Activated T-helper 17 cell treated with anti-CD3 and anti-CD28 coated beads, Interleukin-2, amount 50 U/mL, for 72 hours (primary cell): Measurements from ENCODE around the gene POU2F1. TPM values are rescaled to one million over a fixed set of nuclear protein-coding genes. Genes with fewer than 3 reads are reported as not detected.

Experiments used
- ATAC-seq: fragments of 150-1000 bp; cut with Tn5 transposase; replicated peaks from 2 replicates; pipeline ENCODE4 v1.10.0; 2021; ENCODE audit warnings: mild to moderate bottlenecking, moderate library complexity
- H3K27ac Mint-ChIP-seq: one replicate; pipeline ENCODE4 v1.8.0; 2022; ENCODE audit warnings: mixed read lengths
- H3K27me3 Mint-ChIP-seq: one replicate; pipeline ENCODE4 v1.8.0; 2022; ENCODE audit warnings: mixed read lengths
- H3K36me3 Mint-ChIP-seq: one replicate; pipeline ENCODE4 v1.8.0; 2022; ENCODE audit warnings: low read depth, mild to moderate bottlenecking, mixed read lengths
- H3K4me1 Mint-ChIP-seq: one replicate; pipeline ENCODE4 v1.8.0; 2022; ENCODE audit warnings: mixed read lengths
- H3K4me3 Mint-ChIP-seq: one replicate; pipeline ENCODE4 v1.8.0; 2022; ENCODE audit warnings: mild to moderate bottlenecking, mixed read lengths
- H3K9me3 Mint-ChIP-seq: one replicate; pipeline ENCODE4 v1.8.0; 2022; ENCODE audit warnings: mixed read lengths
- total RNA-seq, 2 donors: library from RNA; stranded (reverse); gene quantifications; one replicate each; pipeline ENCODE4 v1.2.3, GENCODE V29; 2022

POU2F1 gene
- total RNA-seq, 2 donors from 2014 or later = 20.6 to 28.0 TPM

- no peaks in the 10 kb centered on the region for H3K9me3 Mint-ChIP-seq
- ATAC-seq = no peak
- peaks cover 18% of the 10 kb centered on the region for H3K4me1 Mint-ChIP-seq
- no peaks in the 10 kb centered on the region for H3K27me3 Mint-ChIP-seq
- no peak overlapping the region for H3K4me3 Mint-ChIP-seq
- H3K36me3 Mint-ChIP-seq = peaks cover 92% of the 10 kb centered on the region
- no peak overlapping the region for H3K27ac Mint-ChIP-seq
These were observed 247.1 kb downstream of the POU2F1 start for GRCh38 chr1:167467752-167468151.

DNA sequence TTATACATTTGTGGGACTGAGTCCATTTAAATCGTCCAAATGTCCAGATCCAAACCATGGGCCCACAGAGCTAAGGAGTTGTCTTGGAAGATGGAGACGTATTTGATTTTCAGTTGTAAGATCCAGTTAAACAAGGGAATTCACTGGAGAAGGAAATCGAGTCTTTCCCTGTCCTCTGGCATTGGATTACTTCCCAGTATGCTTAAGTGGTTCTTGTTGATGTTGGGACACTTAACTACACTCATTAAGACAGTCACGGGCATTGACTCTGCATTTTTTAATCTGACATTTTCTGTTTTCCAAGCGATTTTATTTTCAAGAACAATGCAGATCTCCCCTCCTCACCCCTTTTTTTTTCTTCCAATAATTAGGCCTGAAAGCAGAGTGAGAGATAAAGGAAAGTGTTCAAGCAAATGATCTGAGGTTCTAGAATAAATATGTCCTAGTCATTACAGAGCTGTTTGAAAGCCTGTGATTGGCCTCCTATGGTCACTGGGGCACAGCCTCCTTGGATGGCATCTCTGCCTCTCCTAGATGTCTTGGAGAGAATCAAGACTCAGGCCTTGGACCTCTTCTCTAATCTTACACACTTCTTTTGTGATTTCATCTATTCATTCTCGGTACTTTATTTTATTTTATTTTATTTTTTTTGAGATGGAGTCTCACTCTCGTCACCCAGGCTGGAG, 248.7 kb downstream of the POU2F1 start:
- H3K4me3 Mint-ChIP-seq = no peak overlapping the region
- H3K27me3 Mint-ChIP-seq = no peaks in the 10 kb centered on the region
- H3K4me1 Mint-ChIP-seq = peaks cover 30% of the 10 kb centered on the region
- peak overlapping the region; percentile 74 for H3K27ac Mint-ChIP-seq
- H3K9me3 Mint-ChIP-seq = no peaks in the 10 kb centered on the region
- peaks cover 92% of the 10 kb centered on the region for H3K36me3 Mint-ChIP-seq
- ATAC-seq = no peak

DNA sequence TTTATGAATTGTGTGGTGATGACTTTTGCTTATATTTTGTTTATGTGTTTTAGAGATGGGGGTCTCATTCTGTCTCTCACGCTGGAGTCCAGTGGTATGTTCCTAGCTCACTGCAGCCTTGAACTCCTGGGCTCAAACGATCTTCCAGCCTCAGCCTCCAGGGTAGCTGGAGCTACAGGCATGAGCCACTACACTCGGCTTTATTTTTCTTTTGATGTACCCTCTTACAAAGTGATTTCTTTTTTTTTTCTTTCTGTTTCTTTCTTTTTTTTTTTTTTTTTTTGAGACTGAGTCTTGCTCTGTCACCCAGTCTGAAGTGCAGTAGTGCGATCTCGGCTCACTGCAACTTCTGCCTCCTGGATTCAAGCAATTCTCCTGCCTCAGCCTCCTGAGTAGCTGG, 250.9 kb downstream of the POU2F1 start:
- H3K4me1 Mint-ChIP-seq = peaks cover 31% of the 10 kb centered on the region
- H3K27me3 Mint-ChIP-seq = no peaks in the 10 kb centered on the region
- no peak for ATAC-seq
- peaks cover 95% of the 10 kb centered on the region for H3K36me3 Mint-ChIP-seq
- no peaks in the 10 kb centered on the region for H3K9me3 Mint-ChIP-seq
- peak overlapping the region; percentile 65 for H3K27ac Mint-ChIP-seq
- H3K4me3 Mint-ChIP-seq = no peak overlapping the region

DNA sequence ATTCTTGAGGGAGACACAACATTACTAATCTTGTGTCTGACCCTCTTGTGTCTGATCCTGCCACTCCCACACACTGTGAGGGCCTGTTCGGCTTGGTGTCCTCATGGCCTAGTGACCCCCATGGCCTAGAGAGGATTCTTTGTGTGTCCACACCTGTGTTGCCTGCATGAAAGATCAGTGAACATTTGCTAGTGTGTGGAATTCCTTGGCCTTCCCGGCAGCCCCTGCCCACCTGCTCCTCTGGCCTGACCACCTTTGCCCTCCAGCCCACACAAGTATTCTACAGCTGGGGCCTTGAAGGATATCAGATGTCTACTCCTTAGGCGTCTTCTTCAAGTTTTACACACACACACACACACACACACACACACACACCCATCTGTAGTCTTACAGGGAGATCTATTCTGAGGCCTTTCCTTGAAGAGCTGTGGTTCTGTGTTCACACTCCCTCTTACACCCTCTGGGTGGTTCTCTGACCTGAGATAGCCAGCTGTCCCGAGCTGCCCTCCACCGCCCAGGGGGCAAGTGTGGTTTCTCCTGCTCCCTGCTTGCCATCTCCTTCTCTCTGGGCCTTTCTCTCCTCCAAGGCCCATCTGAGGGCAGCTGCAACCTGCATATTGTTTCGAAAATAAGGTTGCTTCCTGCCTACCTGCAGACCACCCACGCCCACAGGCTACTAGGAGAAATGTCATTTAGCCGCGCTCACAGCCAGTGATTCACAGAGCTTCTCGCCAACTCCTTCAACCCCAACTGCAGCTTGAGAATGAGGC, 252.3 kb downstream of the POU2F1 start:
- ATAC-seq = peak; percentile 51
- Mint-ChIP-seq H3K36me3 (peaks cover 96% of the 10 kb centered on the region), H3K4me1 (peaks cover 43% of the 10 kb centered on the region), H3K4me3 (peak overlapping the region; percentile 72), H3K9me3 (no peaks in the 10 kb centered on the region), H3K27ac (peak overlapping the region; percentile 65), H3K27me3 (no peaks in the 10 kb centered on the region)

DNA sequence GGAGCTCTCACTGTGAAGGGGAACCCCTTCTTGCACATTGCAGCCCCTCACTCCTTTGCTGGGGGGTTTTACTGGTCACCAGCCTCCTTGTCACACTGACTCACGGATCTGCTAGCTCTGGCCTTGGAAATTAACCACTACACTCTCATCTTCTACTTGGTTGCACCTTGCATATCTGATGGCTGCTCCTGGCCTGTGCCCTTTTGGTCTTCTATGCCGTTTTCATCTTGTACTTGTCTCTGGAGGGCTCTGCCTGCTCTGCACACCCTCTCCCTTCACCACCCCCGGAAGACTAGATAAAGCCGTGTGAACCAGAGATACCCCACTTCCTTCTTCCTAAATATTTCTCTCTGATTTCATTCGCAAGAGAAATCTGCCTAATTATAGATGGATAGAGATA, 253.1 kb downstream of the POU2F1 start:
- peak overlapping the region; percentile 72 for H3K4me3 Mint-ChIP-seq
- H3K9me3 Mint-ChIP-seq = no peaks in the 10 kb centered on the region
- H3K27ac Mint-ChIP-seq = peak overlapping the region; percentile 65
- ATAC-seq = peak; percentile 64
- H3K27me3 Mint-ChIP-seq = no peaks in the 10 kb centered on the region
- H3K36me3 Mint-ChIP-seq = peaks cover 96% of the 10 kb centered on the region
- peaks cover 50% of the 10 kb centered on the region for H3K4me1 Mint-ChIP-seq

- H3K4me3 Mint-ChIP-seq = peak overlapping the region; percentile 72
- ATAC-seq = peak; percentile 80
- H3K4me1 Mint-ChIP-seq = peaks cover 54% of the 10 kb centered on the region
- H3K27ac Mint-ChIP-seq = peak overlapping the region; percentile 65
- H3K36me3 Mint-ChIP-seq = peaks cover 96% of the 10 kb centered on the region
- H3K9me3 Mint-ChIP-seq = no peaks in the 10 kb centered on the region
- H3K27me3 Mint-ChIP-seq = no peaks in the 10 kb centered on the region
These were observed 253.5 kb downstream of the POU2F1 start for GRCh38 chr1:167474191-167474641.

DNA sequence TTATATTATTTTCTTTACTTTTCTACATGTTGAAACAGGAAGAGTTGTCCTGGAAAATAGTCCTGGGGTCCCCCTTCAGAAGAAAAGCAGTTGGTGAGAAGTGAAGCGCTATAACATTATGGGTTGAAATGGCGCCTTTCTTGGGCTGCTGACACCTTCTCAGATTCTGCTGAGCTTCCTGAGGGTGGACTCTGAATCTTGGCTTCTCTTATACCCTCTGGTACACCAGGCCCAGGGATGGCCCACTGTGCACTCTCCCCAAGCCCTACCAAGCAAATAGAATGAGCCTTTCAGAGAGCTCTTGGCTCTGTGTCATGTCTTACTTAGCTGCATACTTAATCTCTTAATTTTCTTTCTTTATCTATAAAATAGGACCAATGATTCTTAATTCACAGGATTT, 255.4 kb downstream of the POU2F1 start:
- Mint-ChIP-seq H3K36me3 (peaks cover 100% of the 10 kb centered on the region), H3K9me3 (no peaks in the 10 kb centered on the region), H3K4me3 (peak overlapping the region; percentile 72), H3K27ac (peak overlapping the region; percentile 24), H3K4me1 (peaks cover 70% of the 10 kb centered on the region), H3K27me3 (no peaks in the 10 kb centered on the region)
- no peak for ATAC-seq

Other genes starting within 250 kb of the POU2F1 start
- 1 to 10 TPM; 5.0 to 5.8 TPM for gene ILDR2, start 245.3 kb upstream of the POU2F1 start, total RNA-seq
- gene MAEL, start 231.6 kb upstream of the POU2F1 start, total RNA-seq = not detected
- under 1 TPM; 0.26 to 0.58 TPM for gene GPA33, start 130.5 kb upstream of the POU2F1 start, total RNA-seq
- gene STYXL2, start 126.8 kb upstream of the POU2F1 start, total RNA-seq = not detected